SK-N-SH (cell line): ENCODE measurements around the gene BLCAP. TPM values are rescaled to one million over a fixed set of nuclear protein-coding genes. Genes with fewer than 3 reads are reported as not detected.
"Not testable (repeated sequence)": the region's sequence is repeated elsewhere in the genome, so short reads cannot be mapped to it uniquely, and the experiment has no call there.

Source experiments
- CTCF ChIA-PET: fragments of 300-600, 350-600 bp; formaldehyde crosslinking; extraction: SDS; loops from one replicate; lab custom pipeline; 2021; lab: Yijun Ruan, JAX
- POLR2A ChIA-PET: fragments of 350-600 bp; sonication (Branson Sonifier 250); formaldehyde crosslinking; extraction: SDS; loops from one replicate; lab custom pipeline; 2020; ENCODE audit warnings: antibody characterized with exemption, inconsistent platforms; lab: Yijun Ruan, JAX
- DNase-seq: peaks from one replicate; pipeline ENCODE4 v3.0.0; 2012
- H2AFZ ChIP-seq: fragments of 200-600 bp; sonication (generic); 2 replicates; pipeline ENCODE4 v1.8.1; 2016; ENCODE audit warnings: antibody characterized with exemption, mild to moderate bottlenecking, low read depth
- H3F3A ChIP-seq: fragments of 200-600 bp; sonication (generic); replicated peaks from 2 replicates; pipeline ENCODE3; 2016; ENCODE audit warnings: antibody characterized with exemption, mild to moderate bottlenecking; ENCODE audit not compliant: insufficient read depth
- H3K27ac ChIP-seq, 2 experiments: fragments of 200-500 bp in 1 of 2; fragments of 200-600 bp in 1 of 2; sonication (Bioruptor generic) in 1 of 2; sonication (generic), shearing (Covaris generic) in 1 of 2; 2 replicates each; pipeline versions ENCODE4 v1.5.1 to v1.6.1; 2014 to 2016; ENCODE audit warnings: low read depth in 2 of 2, inconsistent platforms in 1 of 2, low read length in 1 of 2, mild to moderate bottlenecking in 1 of 2, mixed read lengths in 1 of 2
- H3K27me3 ChIP-seq: fragments of 200-600 bp; sonication (generic), shearing (Covaris generic); 2 replicates; pipeline ENCODE4 v1.6.1; 2016; ENCODE audit warnings: mixed run types; ENCODE audit not compliant: insufficient read depth
- H3K36me3 ChIP-seq, 2 experiments: fragments of 200-500 bp in 1 of 2; fragments of 200-600 bp in 1 of 2; sonication (Bioruptor generic) in 1 of 2; sonication (generic) in 1 of 2; replicated peaks in 1 of 2; 2 replicates each; pipeline versions ENCODE3 to v1.5.1; 2014 to 2016; ENCODE audit warnings: low read length in 1 of 2, mild to moderate bottlenecking in 1 of 2; ENCODE audit not compliant: insufficient read depth in 2 of 2, control insufficient read depth in 1 of 2
- H3K4me1 ChIP-seq, 2 experiments: fragments of 200-500 bp in 1 of 2; fragments of 200-600 bp in 1 of 2; sonication (Bioruptor generic) in 1 of 2; sonication (generic), shearing (Covaris generic) in 1 of 2; 2 replicates each; pipeline versions ENCODE4 v1.5.1 to v1.6.1; 2014 to 2016; ENCODE audit warnings: low read depth in 1 of 2, low read length in 1 of 2, mixed run types in 1 of 2; ENCODE audit not compliant: insufficient read depth in 2 of 2, control insufficient read depth in 1 of 2
- H3K4me2 ChIP-seq: fragments of 200-600 bp; sonication (generic), shearing (Covaris generic); 2 replicates; pipeline ENCODE4 v1.6.1; 2017; ENCODE audit warnings: mixed run types
- H3K4me3 ChIP-seq, 2 experiments: fragments of 200-500 bp in 1 of 2; fragments of 200-600 bp in 1 of 2; sonication (Bioruptor generic) in 1 of 2; sonication (generic), shearing (Covaris generic) in 1 of 2; 2 replicates each; pipeline versions ENCODE4 v1.5.1 to v1.8.1; 2014 to 2016; ENCODE audit warnings: low read depth in 2 of 2, inconsistent platforms in 1 of 2, low read length in 1 of 2, mild to moderate bottlenecking in 1 of 2, mixed read lengths in 1 of 2, moderate library complexity in 1 of 2
- H3K79me2 ChIP-seq: fragments of 200-600 bp; sonication (generic); 2 replicates; pipeline ENCODE4 v1.8.1; 2017; ENCODE audit warnings: mild to moderate bottlenecking; ENCODE audit not compliant: insufficient read depth
- H3K9ac ChIP-seq: fragments of 200-600 bp; sonication (generic); 2 replicates; pipeline ENCODE4 v1.6.1; 2017; ENCODE audit warnings: mixed run types
- H3K9me2 ChIP-seq: fragments of 200-600 bp; sonication (generic); 2 replicates; pipeline ENCODE4 v1.6.1; 2017; ENCODE audit warnings: mixed run types
- H3K9me3 ChIP-seq: fragments of 200-600 bp; sonication (generic); 2 replicates; pipeline ENCODE4 v1.6.1; 2017; ENCODE audit warnings: mixed run types, mild to moderate bottlenecking, moderate library complexity
- H4K20me1 ChIP-seq: fragments of 200-600 bp; sonication (generic); 2 replicates; pipeline ENCODE4 v1.6.1; 2017; ENCODE audit warnings: mild to moderate bottlenecking, mixed run types; ENCODE audit not compliant: insufficient read depth
- CHD2 ChIP-seq: fragments of 150-350 bp; IDR thresholded peaks from 2 replicates; pipeline ENCODE4 v1.6.1; 2018; ENCODE audit warnings: low read length; ENCODE audit not compliant: partially characterized antibody
- FOSL2 ChIP-seq: IDR thresholded peaks from 2 replicates; pipeline ENCODE4 v1.4.0; 2012; ENCODE audit warnings: low read depth, mild to moderate bottlenecking, moderate library complexity, borderline replicate concordance
- GATA2 ChIP-seq: sonication (generic); formaldehyde crosslinking; IDR thresholded peaks from 2 replicates; pipeline ENCODE4 v1.5.0; 2020; ENCODE audit warnings: mild to moderate bottlenecking, missing genetic modification reagents
- MEF2A ChIP-seq: IDR thresholded peaks from 2 replicates; pipeline ENCODE4 v1.4.0; 2012; ENCODE audit warnings: low read depth, borderline replicate concordance
- MXI1 ChIP-seq: IDR thresholded peaks from 2 replicates; pipeline ENCODE4 v1.6.1; 2012; ENCODE audit warnings: mild to moderate bottlenecking, low read depth, low read length, improper control_type of control experiment
- POLR2AphosphoS5 ChIP-seq: IDR thresholded peaks from 2 replicates; pipeline ENCODE4 v1.6.1; 2012; ENCODE audit warnings: low read depth, low read length
- SIN3A ChIP-seq: IDR thresholded peaks from 2 replicates; pipeline ENCODE4 v1.6.1; 2012; ENCODE audit warnings: low read depth, mild to moderate bottlenecking, low read length, moderate library complexity, borderline replicate concordance
- TAF1 ChIP-seq: IDR thresholded peaks from 2 replicates; pipeline ENCODE4 v1.6.1; 2012; ENCODE audit warnings: low read depth, mild to moderate bottlenecking, low read length, moderate library complexity, borderline replicate concordance
- YY1 ChIP-seq: IDR thresholded peaks from 2 replicates; pipeline ENCODE4 v1.4.0; 2012; ENCODE audit warnings: low read depth, mild to moderate bottlenecking
- WGBS: methylation state at CpG from one replicate; pipeline ENCODE4 v1.1.6; 2017; ENCODE audit warnings: low lambda C conversion rate; 5-methylcytosine and 5-hydroxymethylcytosine counted together
- polyA plus RNA-seq, 3 experiments: library from polyadenylated mRNA; depleted of rRNA; stranded (reverse); fragments of >200 nt; gene quantifications; 2 replicates each; pipeline ENCODE4 v1.2.3, GENCODE V29; 2012
- TF ChIP-seq, protein P1 (sequence below): IDR thresholded peaks from 2 replicates; pipeline ENCODE4 v1.4.0; 2012; ENCODE audit warnings: low read depth

Gene BLCAP
- 55.8 and 73.0 TPM in 2 replicates for polyA plus RNA-seq (2012; rRNA removed)
- 65.8 and 66.6 TPM in 2 replicates for polyA plus RNA-seq (2012; cell fraction: cytosol; rRNA removed)
- 63.3 and 67.3 TPM in 2 replicates for polyA plus RNA-seq (2012; cell fraction: nucleus; rRNA removed)

- Histone ChIP-seq H3K79me2 (peaks cover 50% of the 10 kb centered on the region), H3K27me3 (no peaks in the 10 kb centered on the region), H3K4me3 (peak within 1 kb of the TSS; percentile 77 to 99), H3K9me2 (no peaks in the 10 kb centered on the region), H3K9me3 (no peaks in the 10 kb centered on the region), H3K27ac (peak within 1 kb of the TSS; percentile 80 to 98), H3K36me3 (peaks cover 4% of the 10 kb centered on the region in 2 experiments), H3K9ac (peak within 1 kb of the TSS; percentile 93), H4K20me1 (peaks cover 40% of the 10 kb centered on the region), H3K4me1 (peaks cover 15 to 38% of the 10 kb centered on the region in 2 experiments; a peak in 2 of 4 replicates), H2AFZ (peak within 1 kb of the TSS; percentile 80), H3K4me2 (peak within 1 kb of the TSS; percentile 98), H3F3A (no peaks in the 10 kb centered on the region)
- POLR2A ChIA-PET, result interaction anchor here (1.0 kb wide), 1 partner anchor 139 kb away, joined by 3 read pairs; no protein-coding TSS in a partner anchor
- DNase-seq, result peak; percentile 97
- WGBS, result 2% methylated on average over 17 of the region's 62 CpGs
- TF ChIP-seq MEF2A (no peak), CHD2 (peak; percentile 9), GATA2 (CRISPR knock-in tag) (peak; percentile 31; the same call in 1 of the 2 replicates), TAF1 (peak; percentile 58; the same call in 1 of the 2 replicates), SIN3A (peak; percentile 65; the same call in 1 of the 2 replicates), POLR2AphosphoS5 (peak; percentile 83), MXI1 (peak; percentile 78), FOSL2 (no peak), YY1 (peak; percentile 78)
- TF ChIP-seq, protein P1, sequence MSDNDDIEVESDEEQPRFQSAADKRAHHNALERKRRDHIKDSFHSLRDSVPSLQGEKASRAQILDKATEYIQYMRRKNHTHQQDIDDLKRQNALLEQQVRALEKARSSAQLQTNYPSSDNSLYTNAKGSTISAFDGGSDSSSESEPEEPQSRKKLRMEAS, result peak; percentile 72; the same call in 1 of the 2 replicates
- CTCF ChIA-PET, result interaction anchor here (1.6 to 12.5 kb wide), 5 partner anchors 10 to 333 kb away, joined by 4 to 280 read pairs (median 5); no protein-coding TSS in a partner anchor
These were observed at the start of gene BLCAP for GRCh38 chr20:37527638-37528445. Gene BLCAP (minus strand): TSS chr20:37527876. CDS start chr20:37519174, 8,702 bp downstream.

- H3K9me2 ChIP-seq, POLR2A ChIA-PET, H3K4me1 ChIP-seq, DNase-seq, H3K4me2 ChIP-seq, H3K9ac ChIP-seq, H4K20me1 ChIP-seq, H3K9me3 ChIP-seq, H3K4me3 ChIP-seq, H3K36me3 ChIP-seq, H3K27ac ChIP-seq, H3F3A ChIP-seq, H2AFZ ChIP-seq, H3K79me2 ChIP-seq: not testable (repeated sequence)
- H3K27me3 ChIP-seq, result peaks cover 15% of the 10 kb centered on the region; the same call in 1 of the 2 replicates
- CTCF ChIA-PET, result interaction anchor here (1.0 to 1.3 kb wide), 2 partner anchors 13 to 74 kb away, joined by 3 to 4 read pairs; no protein-coding TSS in a partner anchor
- WGBS, result 52% methylated on average over 4 of the region's 4 CpGs
These were observed 49.8 kb upstream of the BLCAP start for GRCh38 chr20:37577436-37577835.
